ENCODE results near the gene GPATCH2L.

GRCh38 chr14:76129851-76130576 is 21.7 kb upstream of the GPATCH2L start:
- no peak for TF ChIP-seq CTCF (IDR thresholded peaks at IDR 0.05)
- TF ChIP-seq POLR2A (IDR thresholded peaks at IDR 0.05): no peak

Measured in Peyer's patch (tissue), 4 donors.